ENCODE data around the gene SCP2.

- TF ChIP-seq CTCF (IDR thresholded peaks at IDR 0.05; ENCODE audit: borderline replicate concordance, extremely low read depth, low read length, poor library complexity, severe bottlenecking) (no peak), EZH2 (IDR thresholded peaks at IDR 0.05; ENCODE audit: borderline replicate concordance, low read depth, low read length, severe bottlenecking) (no peak)
These were observed 17.5 kb downstream of the SCP2 start for GRCh38 chr1:52944566-52944965.

All from DND-41 (cell line).